Naive thymus-derived CD8-positive, alpha-beta T cell (primary cell): ENCODE measurements around the gene INPP5D. TPM values are rescaled to one million over a fixed set of nuclear protein-coding genes. Genes with fewer than 3 reads are reported as not detected.
"Not testable (repeated sequence)": the region's sequence is repeated elsewhere in the genome, so short reads cannot be mapped to it uniquely, and the experiment has no call there.

ENCODE experiments used
- ATAC-seq, 2 donors: fragments of 150-1000 bp; cut with Tn5 transposase in 1 of 2; sonication (Bioruptor Pico), chemical (Tn5 transposase) in 1 of 2; 1 replicate in 1 of 2; 2 replicates in 1 of 2; pipeline ENCODE4 v1.10.0; 2021; ENCODE audit warnings: mild to moderate bottlenecking in 2 of 2, moderate library complexity in 2 of 2
- POLR2A ChIA-PET: fragments of 350-600 bp; sonication (Branson Sonifier 250); formaldehyde crosslinking; loops from one replicate; lab custom pipeline; 2021; ENCODE audit warnings: antibody characterized with exemption; lab: Charles Lee
- DNase-seq, 10 donors: peaks; one replicate each; pipeline versions ENCODE4 v3.0.0 to v3.0.0-alpha.2; 2020 to 2022
- H3K27ac Mint-ChIP-seq, 10 donors: one replicate each; pipeline ENCODE4 v1.8.0; 2020 to 2022; ENCODE audit warnings: mild to moderate bottlenecking in 10 of 10, mixed read lengths in 10 of 10, moderate library complexity in 4 of 10, inconsistent platforms in 1 of 10
- H3K27me3 Mint-ChIP-seq, 5 donors: one replicate each; pipeline ENCODE4 v1.8.0; 2021 to 2022; ENCODE audit warnings: mixed read lengths in 5 of 5
- H3K36me3 Mint-ChIP-seq, 3 donors: one replicate each; pipeline ENCODE4 v1.8.0; 2020 to 2022; ENCODE audit warnings: mixed read lengths in 3 of 3, mild to moderate bottlenecking in 2 of 3, inconsistent platforms in 1 of 3
- H3K4me1 Mint-ChIP-seq, 4 donors: one replicate each; pipeline ENCODE4 v1.8.0; 2021 to 2022; ENCODE audit warnings: mixed read lengths in 4 of 4
- H3K4me3 Mint-ChIP-seq, 10 donors: one replicate each; pipeline ENCODE4 v1.8.0; 2020 to 2022; ENCODE audit warnings: mild to moderate bottlenecking in 10 of 10, mixed read lengths in 10 of 10, moderate library complexity in 6 of 10, inconsistent platforms in 1 of 10
- H3K9me3 Mint-ChIP-seq, 9 donors: one replicate each; pipeline ENCODE4 v1.8.0; 2020 to 2022; ENCODE audit warnings: mixed read lengths in 9 of 9, mild to moderate bottlenecking in 3 of 9, inconsistent platforms in 1 of 9, moderate library complexity in 1 of 9
- polyA plus RNA-seq, 3 donors: library from polyadenylated mRNA; unstranded; fragments of 300-500 nt; fragmentation: Illumina TruSeq; gene quantifications; one replicate each; pipeline ENCODE4 v1.2.3, GENCODE V29; 2021
- total RNA-seq, 8 experiments: library from RNA in 2 of 8; stranded (reverse) in 2 of 8; gene quantifications; one replicate each; pipeline ENCODE4 v1.2.3 and lab custom pipeline; 2021 to 2026

Gene INPP5D
- total and polyA plus RNA-seq, 5 experiments from 2014 or later, result 36.4 to 124 (median 88.3) TPM

GRCh38 chr2:233198026-233198425 is 137.9 kb downstream of the INPP5D start:
- Mint-ChIP-seq H3K4me3 (no peak overlapping the region), H3K36me3 (peaks cover 14 to 95% (median 70%) of the 10 kb centered on the region in 3 donors), H3K9me3 (peaks cover 0 to 10% (median 4%) of the 10 kb centered on the region in 9 donors), H3K4me1 (peaks cover 0 to 15% (median 4%) of the 10 kb centered on the region in 4 donors), H3K27me3 (no peaks in the 10 kb centered on the region), H3K27ac (peak overlapping the region in 4 of 10 donors; percentile 13 to 74 (median 45))
- POLR2A ChIA-PET, result interaction anchor here (1.5 kb wide), 1 partner anchor 43 kb away, joined by 4 read pairs; no protein-coding TSS in a partner anchor
- DNase-seq (no peak), ATAC-seq (no peak)

- Mint-ChIP-seq H3K4me3 (no peak overlapping the region), H3K27me3 (no peaks in the 10 kb centered on the region), H3K36me3 (peaks cover 14 to 95% (median 75%) of the 10 kb centered on the region in 3 donors), H3K27ac (peak overlapping the region in 1 of 10 donors; percentile 9), H3K9me3 (peaks cover 0 to 10% (median 4%) of the 10 kb centered on the region in 9 donors), H3K4me1 (peaks cover 0 to 15% (median 5%) of the 10 kb centered on the region in 4 donors)
- no peak for DNase-seq
- no peak for ATAC-seq
- POLR2A ChIA-PET, result no interaction called here
Measured at GRCh38 chr2:233199870-233200269, 139.7 kb downstream of the INPP5D start.

GRCh38 chr2:233200790-233201189 is 140.6 kb downstream of the INPP5D start:
- H3K27ac Mint-ChIP-seq, result peak overlapping the region in 2 of 10 donors; percentile 20 to 44
- ATAC-seq, DNase-seq, H3K9me3 Mint-ChIP-seq, H3K4me3 Mint-ChIP-seq, POLR2A ChIA-PET, H3K27me3 Mint-ChIP-seq: not testable (repeated sequence)
- peaks cover 14 to 94% (median 71%) of the 10 kb centered on the region in 3 donors for H3K36me3 Mint-ChIP-seq
- H3K4me1 Mint-ChIP-seq, result peaks cover 0 to 17% (median 5%) of the 10 kb centered on the region in 4 donors

- no peak for DNase-seq
- Mint-ChIP-seq H3K27ac (peak overlapping the region in 5 of 10 donors; percentile 20 to 59 (median 44)), H3K4me1 (peaks cover 0 to 20% (median 5%) of the 10 kb centered on the region in 4 donors), H3K36me3 (peaks cover 14 to 91% (median 67%) of the 10 kb centered on the region in 3 donors), H3K4me3 (peak overlapping the region in 1 of 10 donors; percentile 24), H3K9me3 (peaks cover 0 to 10% (median 4%) of the 10 kb centered on the region in 9 donors), H3K27me3 (no peaks in the 10 kb centered on the region)
- no peak for ATAC-seq
- POLR2A ChIA-PET, result interaction anchor here (1.4 kb wide), 1 partner anchor 50 kb away, joined by 4 read pairs; the partner anchor contains the start of gene ATG16L1
Measured at GRCh38 chr2:233201258-233202013, 141.3 kb downstream of the INPP5D start.

- H3K36me3 Mint-ChIP-seq, result peaks cover 12 to 85% (median 59%) of the 10 kb centered on the region in 3 donors
- peaks cover 2 to 23% (median 7%) of the 10 kb centered on the region in 4 donors for H3K4me1 Mint-ChIP-seq
- POLR2A ChIA-PET, result interaction anchor here (1.4 kb wide), 1 partner anchor 49 kb away, joined by 4 read pairs; the partner anchor contains the start of gene ATG16L1
- peaks cover 0 to 10% (median 4%) of the 10 kb centered on the region in 9 donors for H3K9me3 Mint-ChIP-seq
- no peak overlapping the region for H3K4me3 Mint-ChIP-seq
- peak overlapping the region in 3 of 10 donors; percentile 19 to 73 (median 40) for H3K27ac Mint-ChIP-seq
- no peak for ATAC-seq
- no peaks in the 10 kb centered on the region for H3K27me3 Mint-ChIP-seq
- DNase-seq, result no peak
Measured at GRCh38 chr2:233202531-233202944, 142.4 kb downstream of the INPP5D start.

GRCh38 chr2:233203060-233203459 is 142.9 kb downstream of the INPP5D start:
- H3K36me3 Mint-ChIP-seq, result peaks cover 9 to 82% (median 55%) of the 10 kb centered on the region in 3 donors
- H3K9me3 Mint-ChIP-seq, result peaks cover 0 to 10% (median 4%) of the 10 kb centered on the region in 9 donors
- H3K4me1 Mint-ChIP-seq, result peaks cover 7 to 28% (median 10%) of the 10 kb centered on the region in 4 donors
- H3K4me3 Mint-ChIP-seq, result no peak overlapping the region
- DNase-seq (no peak), ATAC-seq (no peak)
- POLR2A ChIA-PET, result no interaction called here
- peak overlapping the region in 6 of 10 donors; percentile 40 to 87 (median 61) for H3K27ac Mint-ChIP-seq
- H3K27me3 Mint-ChIP-seq, result no peaks in the 10 kb centered on the region

GRCh38 chr2:233204286-233204936 is 144.3 kb downstream of the INPP5D start:
- DNase-seq (no peak), ATAC-seq (no peak)
- H3K4me3 Mint-ChIP-seq, result peak overlapping the region in 1 of 10 donors; percentile 34
- peaks cover 9 to 72% (median 48%) of the 10 kb centered on the region in 3 donors for H3K36me3 Mint-ChIP-seq
- POLR2A ChIA-PET, result interaction anchor here (0.7 kb wide), 2 partner anchors 35 to 97 kb away, joined by 5 to 6 read pairs; no protein-coding TSS in a partner anchor
- no peaks in the 10 kb centered on the region for H3K27me3 Mint-ChIP-seq
- H3K27ac Mint-ChIP-seq, result peak overlapping the region in 3 of 10 donors; percentile 6 to 77 (median 52)
- peaks cover 0 to 10% (median 4%) of the 10 kb centered on the region in 9 donors for H3K9me3 Mint-ChIP-seq
- peaks cover 13 to 34% (median 16%) of the 10 kb centered on the region in 4 donors for H3K4me1 Mint-ChIP-seq

- ATAC-seq, result peak; percentile 23 to 27
- H3K9me3 Mint-ChIP-seq, result no peaks in the 10 kb centered on the region
- H3K4me3 Mint-ChIP-seq, result no peak overlapping the region
- peaks cover 0 to 37% (median 8%) of the 10 kb centered on the region in 3 donors for H3K36me3 Mint-ChIP-seq
- POLR2A ChIA-PET, result interaction anchor here (0.6 to 2.0 kb wide), 2 partner anchors 22 to 32 kb away, joined by 3 to 5 read pairs; no protein-coding TSS in a partner anchor
- no peaks in the 10 kb centered on the region for H3K27me3 Mint-ChIP-seq
- peak overlapping the region in 8 of 10 donors; percentile 38 to 93 (median 78) for H3K27ac Mint-ChIP-seq
- peaks cover 17 to 28% (median 22%) of the 10 kb centered on the region in 4 donors for H3K4me1 Mint-ChIP-seq
- DNase-seq, result no peak
Measured at GRCh38 chr2:233208382-233209116, 148.4 kb downstream of the INPP5D start.

GRCh38 chr2:233209117-233209532 is 149.0 kb downstream of the INPP5D start:
- POLR2A ChIA-PET, result interaction anchor here (0.6 kb wide), 1 partner anchor 22 kb away, joined by 3 read pairs; no protein-coding TSS in a partner anchor
- peak overlapping the region in 1 of 10 donors; percentile 3 for H3K4me3 Mint-ChIP-seq
- ATAC-seq (no peak), DNase-seq (no peak)
- no peaks in the 10 kb centered on the region for H3K27me3 Mint-ChIP-seq
- H3K27ac Mint-ChIP-seq, result peak overlapping the region in 9 of 10 donors; percentile 33 to 93 (median 77)
- peaks cover 0 to 31% (median 3%) of the 10 kb centered on the region in 3 donors for H3K36me3 Mint-ChIP-seq
- H3K9me3 Mint-ChIP-seq, result no peaks in the 10 kb centered on the region
- peaks cover 17 to 29% (median 22%) of the 10 kb centered on the region in 4 donors for H3K4me1 Mint-ChIP-seq

GRCh38 chr2:233209533-233210171 is 149.5 kb downstream of the INPP5D start:
- Mint-ChIP-seq H3K27me3 (no peaks in the 10 kb centered on the region), H3K4me1 (peaks cover 17 to 29% (median 21%) of the 10 kb centered on the region in 4 donors), H3K9me3 (no peaks in the 10 kb centered on the region), H3K36me3 (peaks cover 0 to 26% (median 2%) of the 10 kb centered on the region in 3 donors), H3K4me3 (peak overlapping the region in 3 of 10 donors; percentile 30 to 38 (median 30)), H3K27ac (peak overlapping the region in 9 of 10 donors; percentile 64 to 93 (median 80))
- DNase-seq (no peak), ATAC-seq (no peak)
- POLR2A ChIA-PET, result interaction anchor here (0.6 kb wide), 1 partner anchor 16 kb away, joined by 3 read pairs; no protein-coding TSS in a partner anchor

- H3K9me3 Mint-ChIP-seq, result no peaks in the 10 kb centered on the region
- H3K36me3 Mint-ChIP-seq, result peaks cover 0 to 21% (median 0%) of the 10 kb centered on the region in 3 donors
- peaks cover 17 to 29% (median 20%) of the 10 kb centered on the region in 4 donors for H3K4me1 Mint-ChIP-seq
- POLR2A ChIA-PET, result interaction anchor here (0.6 kb wide), 1 partner anchor 15 kb away, joined by 3 read pairs; no protein-coding TSS in a partner anchor
- H3K4me3 Mint-ChIP-seq, result peak overlapping the region in 1 of 10 donors; percentile 15
- no peaks in the 10 kb centered on the region for H3K27me3 Mint-ChIP-seq
- H3K27ac Mint-ChIP-seq, result peak overlapping the region in 9 of 10 donors; percentile 40 to 93 (median 80)
- ATAC-seq, result no peak
- no peak for DNase-seq
Measured at GRCh38 chr2:233210281-233210680, 150.1 kb downstream of the INPP5D start.
